Loucy (cell line): Measurements from ENCODE around the gene MGAT1.

Source experiments
- H2AFZ ChIP-seq: fragments of 200-600 bp; sonication (generic); 2 replicates; pipeline ENCODE4 v1.6.0; 2016; ENCODE audit warnings: antibody characterized with exemption, mild to moderate bottlenecking, low read length, moderate library complexity
- H3F3A ChIP-seq: fragments of 200-600 bp; 2 replicates; pipeline ENCODE4 v1.6.0; 2016; ENCODE audit warnings: antibody characterized with exemption, low read depth, mild to moderate bottlenecking
- H3K27me3 ChIP-seq: fragments of 200-600 bp; sonication (generic); 2 replicates; pipeline ENCODE4 v1.6.1; 2014; ENCODE audit warnings: low read length, mild to moderate bottlenecking; ENCODE audit not compliant: insufficient read depth, poor library complexity, severe bottlenecking
- H3K36me3 ChIP-seq: fragments of 200-600 bp; sonication (generic); 2 replicates; pipeline ENCODE4 v1.6.1; 2016; ENCODE audit warnings: low read length; ENCODE audit not compliant: insufficient read depth
- H3K4me1 ChIP-seq: fragments of 200-600 bp; sonication (generic); 2 replicates; pipeline ENCODE4 v1.5.1; 2014; ENCODE audit warnings: low read length, mild to moderate bottlenecking; ENCODE audit not compliant: insufficient read depth, poor library complexity, severe bottlenecking
- H3K4me2 ChIP-seq: fragments of 200-600 bp; sonication (generic); 2 replicates; pipeline ENCODE4 v1.6.0; 2014; ENCODE audit warnings: antibody characterized with exemption, low read length, low read depth, mild to moderate bottlenecking; ENCODE audit not compliant: poor library complexity, severe bottlenecking
- H3K4me3 ChIP-seq: fragments of 200-600 bp; sonication (generic); 2 replicates; pipeline ENCODE4 v1.5.1; 2014; ENCODE audit warnings: low read length, mild to moderate bottlenecking, mixed read lengths; ENCODE audit not compliant: poor library complexity, severe bottlenecking
- H3K79me2 ChIP-seq: fragments of 200-600 bp; sonication (generic); 2 replicates; pipeline ENCODE4 v1.6.1; 2014; ENCODE audit warnings: low read length; ENCODE audit not compliant: insufficient read depth
- H3K9ac ChIP-seq: fragments of 200-600 bp; sonication (generic); 2 replicates; pipeline ENCODE4 v1.6.0; 2014; ENCODE audit warnings: mild to moderate bottlenecking, low read depth, low read length, moderate library complexity; ENCODE audit not compliant: poor library complexity, severe bottlenecking
- H3K9me2 ChIP-seq: fragments of 200-600 bp; sonication (generic); replicated peaks from 2 replicates; pipeline ENCODE4 v1.6.1; 2016; ENCODE audit warnings: low read depth, low read length, mixed read lengths
- H3K9me3 ChIP-seq: fragments of 200-600 bp; sonication (generic); 2 replicates; pipeline ENCODE4 v1.6.1; 2014; ENCODE audit warnings: mild to moderate bottlenecking, antibody characterized with exemption, low read length, low read depth; ENCODE audit not compliant: insufficient read depth
- H4K20me1 ChIP-seq: fragments of 200-600 bp; sonication (generic); 2 replicates; pipeline ENCODE4 v1.6.0; 2014; ENCODE audit warnings: antibody characterized with exemption, low read length, mild to moderate bottlenecking; ENCODE audit not compliant: insufficient read depth, poor library complexity, severe bottlenecking
- EZH2phosphoT487 ChIP-seq: fragments of 200-600 bp; IDR thresholded peaks from 2 replicates; pipeline ENCODE4 v1.6.1; 2018; ENCODE audit warnings: antibody characterized with exemption, mild to moderate bottlenecking, moderate library complexity, borderline replicate concordance
- TF ChIP-seq, protein P1 (sequence below): fragments of 200-600 bp; sonication (generic); conservative IDR thresholded peaks from 2 replicates; pipeline ENCODE4 v1.5.1; 2014; ENCODE audit warnings: mild to moderate bottlenecking, antibody characterized with exemption, low read length

The MGAT1 gene

DNA sequence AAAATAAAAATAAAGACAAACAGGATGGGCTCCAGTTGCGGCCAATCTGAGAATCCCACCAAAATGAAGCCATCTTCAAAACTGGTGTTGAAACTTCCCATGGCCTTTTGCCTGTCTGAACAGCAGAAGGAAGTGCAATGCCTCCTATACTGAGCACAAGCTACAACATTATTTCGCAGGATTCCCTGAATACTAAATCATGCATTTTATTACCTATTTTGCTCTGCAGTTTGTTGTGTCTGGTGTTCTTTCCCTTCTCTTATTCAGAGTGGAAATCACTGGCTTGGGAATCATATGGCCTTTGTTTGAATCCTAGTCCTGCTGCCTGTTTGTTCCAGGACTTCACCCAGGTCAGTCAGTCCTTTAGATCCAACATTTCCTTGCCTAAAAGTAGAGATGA, 62.6 kb downstream of the MGAT1 start, which contains the start of gene OR2Y1:
Gene OR2Y1 (minus strand): TSS at position 101 of the 400 bp plus-strand sequence. CDS start 0 bp downstream, at position 101.
- H3K27me3 ChIP-seq: no peaks in the 10 kb centered on the region
- no peak within 1 kb of the TSS for H2AFZ ChIP-seq
- no peak within 1 kb of the TSS for H3K4me2 ChIP-seq
- no peak within 1 kb of the TSS for H3K9ac ChIP-seq
- H3K4me1 ChIP-seq: no peaks in the 10 kb centered on the region
- no peak for TF ChIP-seq EZH2phosphoT487
- TF ChIP-seq, protein P1, sequence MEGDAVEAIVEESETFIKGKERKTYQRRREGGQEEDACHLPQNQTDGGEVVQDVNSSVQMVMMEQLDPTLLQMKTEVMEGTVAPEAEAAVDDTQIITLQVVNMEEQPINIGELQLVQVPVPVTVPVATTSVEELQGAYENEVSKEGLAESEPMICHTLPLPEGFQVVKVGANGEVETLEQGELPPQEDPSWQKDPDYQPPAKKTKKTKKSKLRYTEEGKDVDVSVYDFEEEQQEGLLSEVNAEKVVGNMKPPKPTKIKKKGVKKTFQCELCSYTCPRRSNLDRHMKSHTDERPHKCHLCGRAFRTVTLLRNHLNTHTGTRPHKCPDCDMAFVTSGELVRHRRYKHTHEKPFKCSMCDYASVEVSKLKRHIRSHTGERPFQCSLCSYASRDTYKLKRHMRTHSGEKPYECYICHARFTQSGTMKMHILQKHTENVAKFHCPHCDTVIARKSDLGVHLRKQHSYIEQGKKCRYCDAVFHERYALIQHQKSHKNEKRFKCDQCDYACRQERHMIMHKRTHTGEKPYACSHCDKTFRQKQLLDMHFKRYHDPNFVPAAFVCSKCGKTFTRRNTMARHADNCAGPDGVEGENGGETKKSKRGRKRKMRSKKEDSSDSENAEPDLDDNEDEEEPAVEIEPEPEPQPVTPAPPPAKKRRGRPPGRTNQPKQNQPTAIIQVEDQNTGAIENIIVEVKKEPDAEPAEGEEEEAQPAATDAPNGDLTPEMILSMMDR: no peak
- H3K9me3 ChIP-seq: no peaks in the 10 kb centered on the region
- H3K4me3 ChIP-seq: no peak within 1 kb of the TSS
- no peaks in the 10 kb centered on the region for H3K9me2 ChIP-seq
- no peaks in the 10 kb centered on the region for H3K36me3 ChIP-seq
- H3K79me2 ChIP-seq: no peaks in the 10 kb centered on the region
- no peaks in the 10 kb centered on the region for H3F3A ChIP-seq
- no peaks in the 10 kb centered on the region for H4K20me1 ChIP-seq

DNA sequence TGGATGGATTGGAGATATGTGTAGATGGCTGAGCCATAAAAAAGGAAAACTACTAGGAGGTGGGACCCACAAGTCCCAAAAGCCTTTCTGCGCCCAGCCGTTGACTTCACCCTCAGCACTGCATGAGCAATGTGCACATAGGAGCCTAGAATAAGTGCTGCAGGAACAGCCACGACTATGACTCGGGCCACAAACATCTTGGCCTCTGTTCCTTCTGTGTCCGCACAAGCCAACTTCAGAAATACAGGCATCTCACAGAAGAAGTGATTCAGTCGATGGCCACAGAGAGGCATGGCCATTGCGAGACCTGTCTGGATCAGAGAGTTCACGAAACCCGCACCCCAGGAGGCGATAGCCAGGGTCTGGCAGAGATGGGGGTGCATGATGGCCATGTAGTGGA, 63.3 kb downstream of the MGAT1 start:
- Histone ChIP-seq H3K9ac (no peak overlapping the region), H3K4me1 (no peaks in the 10 kb centered on the region), H3K9me2 (no peaks in the 10 kb centered on the region), H3K36me3 (no peaks in the 10 kb centered on the region), H3K79me2 (no peaks in the 10 kb centered on the region), H3F3A (no peaks in the 10 kb centered on the region), H3K4me3 (no peak overlapping the region), H2AFZ (no peak overlapping the region), H3K27me3 (no peaks in the 10 kb centered on the region), H3K9me3 (no peaks in the 10 kb centered on the region), H4K20me1 (no peaks in the 10 kb centered on the region), H3K4me2 (no peak overlapping the region)
- no peak for TF ChIP-seq EZH2phosphoT487
- TF ChIP-seq, protein P1: no peak

- Histone ChIP-seq H3F3A (no peaks in the 10 kb centered on the region), H3K9me3 (no peaks in the 10 kb centered on the region), H2AFZ (no peak overlapping the region), H4K20me1 (no peaks in the 10 kb centered on the region), H3K4me3 (no peak overlapping the region), H3K79me2 (no peaks in the 10 kb centered on the region), H3K9me2 (no peaks in the 10 kb centered on the region), H3K4me1 (no peaks in the 10 kb centered on the region), H3K36me3 (no peaks in the 10 kb centered on the region), H3K9ac (no peak overlapping the region), H3K27me3 (no peaks in the 10 kb centered on the region), H3K4me2 (no peak overlapping the region)
- TF ChIP-seq EZH2phosphoT487: no peak
- TF ChIP-seq, protein P1: no peak
Measured at GRCh38 chr5:180736536-180736935, 66.1 kb downstream of the MGAT1 start.
